HT1080 (cell line): ENCODE data around the gene CCT7. TPM values are rescaled to one million over a fixed set of nuclear protein-coding genes. Genes with fewer than 3 reads are reported as not detected.
"Not testable (repeated sequence)": the region's sequence is repeated elsewhere in the genome, so short reads cannot be mapped to it uniquely, and the experiment has no call there.

Experiments
- DNase-seq: peaks from one replicate; pipeline ENCODE4 v3.0.0-alpha.2; 2015; ENCODE audit warnings: low read depth
- total RNA-seq: library from RNA; depleted of rRNA; stranded (reverse); fragments of >200 nt; shearing (Covaris generic); gene quantifications from 2 replicates; pipeline ENCODE4 v1.2.3, GENCODE V29; 2014

The CCT7 gene
- total RNA-seq, 1 experiment from 2014 or later = 813 TPM

DNA sequence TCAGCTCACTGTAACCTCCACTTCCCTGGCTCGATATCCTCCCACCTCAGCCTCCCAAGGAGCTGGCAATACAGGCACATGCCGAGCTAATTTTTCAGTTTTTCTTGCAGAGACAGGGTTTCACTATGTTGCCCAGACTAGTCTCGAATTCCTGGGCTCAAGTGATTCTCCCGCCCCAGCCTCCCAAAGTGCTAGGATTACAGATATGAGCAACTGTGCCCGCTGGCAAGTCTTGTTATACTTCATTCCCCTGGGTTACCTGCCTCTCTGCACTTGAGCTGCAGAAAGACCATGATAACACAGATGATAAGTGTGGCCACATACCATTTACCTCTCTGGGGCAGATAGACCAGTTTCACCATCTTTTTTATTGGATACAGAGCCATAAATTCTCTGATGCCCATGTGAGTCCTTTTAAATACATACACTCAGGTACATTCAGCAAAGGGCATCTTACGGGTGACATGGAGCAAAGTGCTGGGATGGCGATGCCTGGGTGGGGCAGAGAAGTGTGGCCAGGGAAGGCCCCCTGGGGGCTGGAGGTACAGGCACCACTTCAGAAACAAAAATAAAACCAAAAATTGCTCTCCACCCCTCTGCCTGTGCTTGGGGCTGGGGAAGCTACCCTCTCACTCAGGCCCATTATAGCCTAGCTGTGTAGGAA is 20.4 kb downstream of the CCT7 start:
- DNase-seq = no peak

DNA sequence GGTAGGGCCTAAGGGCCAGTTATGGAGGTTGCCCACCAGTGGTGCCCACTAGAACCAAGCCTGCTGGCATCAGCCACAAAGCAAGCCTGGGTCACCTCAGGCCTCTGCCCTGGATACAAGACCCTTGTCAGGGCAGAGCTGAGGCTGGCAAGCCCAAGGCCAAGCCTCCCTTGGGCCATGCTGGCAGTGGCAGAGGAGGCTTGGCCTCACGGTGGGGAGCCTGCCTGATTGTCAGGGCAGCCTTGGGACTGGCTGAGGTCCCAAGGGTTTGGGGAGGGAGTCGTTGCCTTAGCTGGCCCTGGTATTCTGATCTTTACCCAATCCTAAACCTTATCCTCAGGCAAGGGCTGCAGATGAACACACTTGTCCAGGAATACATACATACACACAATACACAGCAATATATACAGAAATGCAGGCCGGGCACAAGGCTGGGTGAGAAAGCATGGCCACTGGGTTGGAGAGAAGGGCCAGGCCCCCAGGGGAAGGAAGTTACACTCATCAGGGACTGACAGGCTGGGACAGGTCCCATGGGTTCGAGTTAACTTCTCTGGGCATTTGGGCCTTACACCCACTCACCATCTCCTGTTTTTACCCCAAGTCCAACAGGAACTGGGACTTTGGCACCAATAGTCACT is 21.0 kb downstream of the CCT7 start:
- no peak for DNase-seq

GRCh38 chr2:73255907-73256617 is 22.0 kb downstream of the CCT7 start:
- DNase-seq = no peak

- DNase-seq = no peak
Measured at GRCh38 chr2:73256618-73256922, 22.5 kb downstream of the CCT7 start.

DNA sequence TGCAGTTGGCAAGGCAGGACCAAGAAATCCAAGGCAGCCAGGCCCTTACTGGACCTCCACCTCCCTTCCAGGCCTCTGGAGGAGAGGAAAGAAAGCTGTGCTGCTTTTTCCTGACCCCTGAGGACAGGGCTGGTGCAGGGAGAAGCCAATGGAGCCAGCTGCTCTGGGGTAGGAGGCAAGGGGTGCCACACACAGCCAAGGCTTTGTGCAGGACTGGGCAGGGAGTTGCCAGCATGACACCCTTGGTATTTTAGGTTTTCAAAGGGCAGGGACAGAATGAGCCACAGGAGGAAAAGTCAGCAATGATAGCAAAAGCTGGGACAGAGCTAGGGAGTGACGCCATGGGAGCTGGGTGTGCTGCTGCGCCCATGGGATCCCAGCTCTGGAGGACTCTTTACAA is 22.9 kb downstream of the CCT7 start:
- DNase-seq = no peak

GRCh38 chr2:73257425-73258125 is 23.5 kb downstream of the CCT7 start:
- no peak for DNase-seq

- no peak for DNase-seq
Measured at GRCh38 chr2:73258186-73258912, 24.2 kb downstream of the CCT7 start.

GRCh38 chr2:73258913-73259215 is 24.8 kb downstream of the CCT7 start:
- no peak for DNase-seq

- DNase-seq = no peak
Measured at GRCh38 chr2:73259276-73259675, 25.2 kb downstream of the CCT7 start.

DNA sequence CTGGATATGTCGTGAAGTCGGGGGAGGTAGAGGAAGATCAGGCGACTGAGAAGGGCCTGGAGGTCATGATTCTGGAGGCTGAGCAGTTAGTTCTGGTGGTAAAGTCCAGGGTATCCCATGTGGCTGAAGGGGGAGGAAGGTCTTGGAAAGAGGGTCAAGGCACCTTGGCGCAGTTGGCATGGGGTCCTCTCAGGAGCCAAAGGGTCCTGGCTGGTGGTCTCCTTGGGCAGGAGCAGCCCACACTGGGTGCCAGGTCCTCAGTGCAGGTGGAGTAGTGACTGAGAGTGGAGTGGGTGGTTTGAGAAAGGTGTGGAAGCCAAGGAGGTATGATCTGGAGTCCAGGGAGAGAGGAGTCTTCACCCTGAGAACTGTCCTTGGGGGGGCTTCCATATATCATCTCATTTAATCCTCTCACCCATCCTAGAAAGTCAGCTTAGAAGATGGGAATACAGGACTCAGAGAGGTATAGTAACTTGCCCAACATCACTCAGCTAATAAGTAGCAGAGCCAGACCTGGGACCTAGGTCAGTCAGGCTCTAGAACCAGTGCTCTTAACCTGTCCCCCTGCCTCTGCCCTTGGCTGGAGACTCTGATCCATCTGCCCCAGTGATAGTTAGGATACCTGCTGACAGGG is 25.7 kb downstream of the CCT7 start:
- no peak for DNase-seq

- DNase-seq = peak; percentile 33
Measured at GRCh38 chr2:73260338-73260984, 26.4 kb downstream of the CCT7 start.

- no peak for DNase-seq
Measured at GRCh38 chr2:73262108-73262651, 28.1 kb downstream of the CCT7 start.

GRCh38 chr2:73262691-73263429 is 28.8 kb downstream of the CCT7 start:
- DNase-seq = not testable (repeated sequence)

DNA sequence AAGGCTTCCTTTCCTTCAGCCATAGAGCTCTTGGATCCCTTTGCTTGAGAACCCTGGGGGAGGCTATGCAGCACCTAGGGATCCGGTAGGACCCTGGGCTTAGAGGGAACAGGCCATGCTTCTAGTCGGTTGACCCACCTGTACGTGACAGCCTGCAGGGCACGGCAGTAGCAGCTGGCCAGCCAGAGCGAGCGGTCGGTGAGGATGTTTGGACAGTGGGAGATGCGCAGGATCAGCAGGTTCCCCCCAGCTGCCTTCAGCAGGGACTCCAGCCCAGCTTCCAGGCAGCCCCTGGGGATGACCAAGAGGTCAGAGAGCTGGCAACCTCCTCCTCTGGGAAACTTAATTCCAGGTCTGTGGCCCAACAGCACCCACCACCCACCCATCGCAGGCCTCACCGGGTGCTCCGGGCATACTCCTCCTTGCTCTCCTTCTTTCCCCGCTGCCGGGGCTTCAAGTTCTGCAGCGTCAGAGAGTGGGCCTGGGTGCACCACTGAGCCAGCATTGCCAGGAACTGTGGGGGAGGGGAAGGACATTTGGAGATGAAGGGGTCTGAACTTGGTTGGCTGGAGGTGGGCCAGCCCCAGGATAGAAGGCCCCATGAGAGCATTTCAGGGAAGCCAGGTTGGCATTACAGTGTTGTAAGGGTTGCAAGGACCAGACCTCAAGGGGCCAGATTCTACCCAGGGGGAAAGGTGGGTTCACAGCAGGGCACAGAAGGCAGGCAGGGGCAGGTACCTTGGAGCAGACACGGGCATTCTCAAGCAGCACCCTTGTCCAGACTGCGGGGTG is 29.6 kb downstream of the CCT7 start:
- DNase-seq = no peak

DNA sequence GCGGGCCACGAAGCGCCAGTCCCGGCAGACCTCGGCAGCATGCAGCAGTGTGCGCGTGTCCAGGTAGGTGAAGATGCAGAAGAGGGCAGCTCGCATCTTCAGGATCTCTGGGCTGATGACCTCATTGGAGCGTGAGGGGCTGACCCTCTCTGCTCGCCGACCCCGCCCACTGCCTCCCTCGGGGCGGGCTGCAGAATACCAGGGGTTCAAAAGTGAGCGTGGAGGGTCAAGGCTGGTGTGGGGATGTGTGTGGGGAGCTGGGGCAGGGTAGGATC is 30.2 kb downstream of the CCT7 start:
- no peak for DNase-seq

DNA sequence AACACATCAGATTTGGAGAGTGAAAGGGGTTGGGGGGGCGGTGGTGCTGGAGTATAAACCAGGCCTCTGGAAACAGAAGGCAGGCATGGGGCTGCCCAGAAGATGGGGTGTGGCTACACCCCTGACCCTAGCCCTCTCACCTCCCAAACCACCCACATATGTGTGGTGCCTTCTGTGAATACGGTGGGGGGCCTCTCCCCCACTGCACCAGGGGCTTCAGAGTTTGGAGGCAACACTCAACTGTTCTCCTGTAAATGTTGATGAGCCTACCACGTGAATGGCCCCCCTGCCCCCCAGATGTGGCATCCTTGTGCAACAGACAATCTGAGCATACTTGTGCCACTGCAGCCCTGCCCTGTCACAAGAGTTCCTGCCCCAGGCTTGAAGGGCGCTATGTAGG is 30.7 kb downstream of the CCT7 start:
- no peak for DNase-seq

GRCh38 chr2:73265298-73266060 is 31.4 kb downstream of the CCT7 start:
- DNase-seq = no peak
